Vagina (tissue), 2 donors: ENCODE measurements around the gene HECW1.
"Not testable (repeated sequence)": the region's sequence is repeated elsewhere in the genome, so short reads cannot be mapped to it uniquely, and the experiment has no call there.

Source experiments
- POLR2A ChIP-seq, 2 donors: fragments of 450-650 bp; IDR thresholded peaks; one replicate each; pipeline ENCODE4 v1.6.1; 2017; ENCODE audit warnings: antibody characterized with exemption in 2 of 2, mild to moderate bottlenecking in 2 of 2, moderate library complexity in 2 of 2
- TF ChIP-seq, protein P1 (sequence below), 3 experiments: fragments of 450-650 bp in 2 of 3; fragments of 200-600 bp in 1 of 3; sonication (generic) in 1 of 3; IDR thresholded peaks; one replicate each; pipeline ENCODE4 v1.5.1; 2017 to 2019; ENCODE audit warnings: antibody characterized with exemption in 3 of 3, mild to moderate bottlenecking in 2 of 3, moderate library complexity in 2 of 3

DNA sequence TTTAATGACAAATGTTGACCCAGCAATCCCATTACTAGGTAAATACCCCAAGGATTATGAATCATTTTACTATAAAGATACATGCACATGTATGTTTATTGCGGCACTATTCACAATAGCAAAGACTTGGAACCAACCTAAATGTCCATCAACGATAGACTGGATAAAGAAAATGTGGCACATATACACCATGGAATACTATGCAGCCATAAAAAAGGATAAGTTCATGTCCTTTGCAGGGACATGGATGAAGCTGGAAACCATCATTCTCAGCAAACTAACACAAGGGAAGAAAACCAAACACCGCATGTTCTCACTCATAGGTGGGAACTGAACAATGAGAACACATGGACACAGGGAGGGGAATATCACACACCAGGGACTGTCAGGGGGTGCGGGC lies 38.6 kb upstream of the HECW1 start:
- TF ChIP-seq, protein P1, sequence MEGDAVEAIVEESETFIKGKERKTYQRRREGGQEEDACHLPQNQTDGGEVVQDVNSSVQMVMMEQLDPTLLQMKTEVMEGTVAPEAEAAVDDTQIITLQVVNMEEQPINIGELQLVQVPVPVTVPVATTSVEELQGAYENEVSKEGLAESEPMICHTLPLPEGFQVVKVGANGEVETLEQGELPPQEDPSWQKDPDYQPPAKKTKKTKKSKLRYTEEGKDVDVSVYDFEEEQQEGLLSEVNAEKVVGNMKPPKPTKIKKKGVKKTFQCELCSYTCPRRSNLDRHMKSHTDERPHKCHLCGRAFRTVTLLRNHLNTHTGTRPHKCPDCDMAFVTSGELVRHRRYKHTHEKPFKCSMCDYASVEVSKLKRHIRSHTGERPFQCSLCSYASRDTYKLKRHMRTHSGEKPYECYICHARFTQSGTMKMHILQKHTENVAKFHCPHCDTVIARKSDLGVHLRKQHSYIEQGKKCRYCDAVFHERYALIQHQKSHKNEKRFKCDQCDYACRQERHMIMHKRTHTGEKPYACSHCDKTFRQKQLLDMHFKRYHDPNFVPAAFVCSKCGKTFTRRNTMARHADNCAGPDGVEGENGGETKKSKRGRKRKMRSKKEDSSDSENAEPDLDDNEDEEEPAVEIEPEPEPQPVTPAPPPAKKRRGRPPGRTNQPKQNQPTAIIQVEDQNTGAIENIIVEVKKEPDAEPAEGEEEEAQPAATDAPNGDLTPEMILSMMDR (IDR thresholded peaks at IDR 0.05) = not testable (repeated sequence)
- not testable (repeated sequence) for TF ChIP-seq POLR2A (IDR thresholded peaks at IDR 0.05)
